NCI-H1092 (cell line): ENCODE data around the gene KCNK7.
"Not testable (repeated sequence)": the region's sequence is repeated elsewhere in the genome, so short reads cannot be mapped to it uniquely, and the experiment has no call there.

Experiments used
- DNase-seq: peaks from one replicate; lab custom pipeline; 2025; lab: John Stamatoyannopoulos, UW

Gene KCNK7

GRCh38 chr11:65595543-65596281, at the start of gene KCNK7:
TSS of gene KCNK7 (minus strand) at chr11:65595800. CDS start at chr11:65595772, 28 bp downstream.
- DNase-seq = no peak

DNA sequence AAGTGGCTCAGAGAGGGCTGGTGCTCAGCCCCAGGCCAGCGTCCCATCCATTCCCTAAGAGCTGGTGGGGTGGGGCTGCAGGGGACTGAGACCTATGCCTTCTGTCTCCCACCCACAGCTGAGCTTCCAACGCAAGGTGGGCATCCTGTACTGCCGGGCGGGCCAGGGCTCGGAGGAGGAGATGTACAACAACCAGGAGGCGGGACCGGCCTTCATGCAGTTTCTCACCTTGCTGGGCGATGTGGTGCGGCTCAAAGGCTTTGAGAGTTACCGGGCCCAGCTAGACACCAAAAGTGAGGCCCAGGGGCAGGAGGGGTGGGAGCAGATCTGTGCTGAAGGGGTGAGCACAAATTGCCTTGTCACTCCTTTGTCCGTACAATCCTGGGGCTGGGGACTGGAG, 49.2 kb upstream of the KCNK7 start:
- DNase-seq = no peak

- DNase-seq = no peak
Measured at GRCh38 chr11:65643971-65644370, 48.4 kb upstream of the KCNK7 start.

- no peak for DNase-seq
Measured at GRCh38 chr11:65642014-65642671, 46.5 kb upstream of the KCNK7 start.

DNA sequence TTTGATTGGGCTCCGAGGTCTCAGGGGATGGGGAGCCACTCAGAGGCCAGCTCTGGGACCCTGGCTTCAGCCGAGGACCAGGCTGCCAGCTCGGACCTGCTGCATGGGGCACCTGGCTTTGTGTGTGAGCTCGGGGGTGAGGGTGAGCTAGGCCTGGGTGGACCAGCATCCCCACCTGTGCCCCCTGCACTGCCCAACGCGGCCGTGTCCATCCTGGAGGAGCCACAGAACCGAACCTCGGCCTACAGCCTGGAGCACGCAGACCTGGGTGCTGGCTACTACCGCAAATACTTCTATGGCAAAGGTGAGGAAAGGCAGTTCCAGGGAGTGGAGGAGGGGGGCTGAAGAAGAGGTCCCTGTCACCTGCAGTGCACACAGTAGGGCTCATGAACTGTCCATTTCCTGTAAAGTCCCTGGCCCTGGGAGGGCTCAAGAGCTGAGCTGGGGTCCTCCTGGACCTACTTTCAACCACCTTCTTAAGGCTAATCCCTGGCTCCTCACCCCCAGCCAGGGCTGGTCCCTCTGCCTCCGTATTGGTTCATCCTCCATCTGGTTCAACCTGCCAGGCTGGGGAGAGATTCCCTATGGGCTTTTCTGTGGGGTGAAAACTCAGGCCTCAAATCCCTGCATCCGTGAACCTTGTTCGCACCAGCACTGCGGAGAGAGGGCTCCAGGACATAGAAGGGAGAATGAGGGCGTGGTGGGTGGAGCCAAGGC, 45.9 kb upstream of the KCNK7 start:
- DNase-seq = no peak

DNA sequence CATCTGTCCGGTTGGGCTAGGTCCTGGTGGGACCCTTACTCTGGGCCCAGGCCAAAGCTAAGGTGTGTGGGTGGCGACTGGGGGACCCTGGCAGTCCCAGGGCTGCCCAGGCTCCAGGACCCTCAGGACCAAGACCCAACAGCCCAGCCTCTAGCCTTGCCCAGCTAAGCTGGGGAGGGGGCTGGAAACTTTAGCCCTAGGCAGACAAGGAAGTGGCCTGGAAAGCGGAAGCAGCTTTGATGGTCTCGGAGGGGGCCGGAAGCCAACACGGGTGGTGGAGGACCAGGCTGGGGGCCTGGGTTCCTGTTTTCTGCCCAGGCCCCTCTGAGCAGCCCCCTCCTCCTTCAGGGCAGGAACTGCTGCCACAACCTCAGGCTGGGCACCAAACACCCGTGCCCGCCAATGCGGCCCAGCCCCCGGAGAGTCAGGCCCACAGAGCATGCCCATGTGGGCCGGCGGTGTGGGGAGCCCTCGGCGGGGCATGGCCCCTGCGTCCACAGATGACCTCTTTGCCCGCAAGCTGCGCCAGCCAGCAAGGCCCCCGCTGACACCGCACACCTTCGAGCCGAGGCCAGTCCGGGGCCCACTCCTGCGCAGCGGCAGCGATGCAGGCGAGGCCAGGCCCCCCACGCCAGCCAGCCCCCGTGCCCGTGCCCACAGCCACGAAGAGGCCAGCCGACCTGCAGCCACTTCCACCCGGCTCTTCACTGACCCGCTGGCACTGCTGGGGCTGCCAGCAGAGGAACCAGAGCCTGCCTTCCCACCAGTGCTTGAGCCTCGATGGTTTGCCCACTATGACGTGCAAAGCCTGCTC, 45.1 kb upstream of the KCNK7 start:
- DNase-seq = no peak

- DNase-seq = no peak
Measured at GRCh38 chr11:65639623-65640482, 44.3 kb upstream of the KCNK7 start.

DNA sequence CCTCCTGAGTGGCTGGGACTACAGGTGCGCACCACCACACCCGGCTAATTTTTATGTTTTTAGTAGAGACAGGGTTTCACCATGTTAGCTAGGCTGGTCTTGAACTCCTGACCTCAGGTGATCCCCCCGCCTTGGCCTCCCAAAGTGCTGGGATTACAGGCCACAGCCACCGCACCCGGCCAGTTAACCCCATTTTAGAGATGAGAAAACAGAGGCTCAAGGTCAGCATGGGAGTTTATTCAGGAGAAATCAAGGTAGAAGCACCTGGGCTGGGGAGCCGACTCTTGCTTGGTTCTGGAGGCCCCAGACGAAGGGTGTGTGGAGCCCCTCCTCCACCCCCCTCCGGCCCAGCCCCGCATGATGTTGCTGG, 43.6 kb upstream of the KCNK7 start:
- not testable (repeated sequence) for DNase-seq

GRCh38 chr11:65637794-65638419, 42.3 kb upstream of the KCNK7 start, which contains the start of gene SIPA1:
TSS of gene SIPA1 (plus strand) at chr11:65638101. CDS start at chr11:65640922, 2,821 bp downstream.
- peak; percentile 41 for DNase-seq

- no peak for DNase-seq
Measured at GRCh38 chr11:65637032-65637557, 41.5 kb upstream of the KCNK7 start.

DNA sequence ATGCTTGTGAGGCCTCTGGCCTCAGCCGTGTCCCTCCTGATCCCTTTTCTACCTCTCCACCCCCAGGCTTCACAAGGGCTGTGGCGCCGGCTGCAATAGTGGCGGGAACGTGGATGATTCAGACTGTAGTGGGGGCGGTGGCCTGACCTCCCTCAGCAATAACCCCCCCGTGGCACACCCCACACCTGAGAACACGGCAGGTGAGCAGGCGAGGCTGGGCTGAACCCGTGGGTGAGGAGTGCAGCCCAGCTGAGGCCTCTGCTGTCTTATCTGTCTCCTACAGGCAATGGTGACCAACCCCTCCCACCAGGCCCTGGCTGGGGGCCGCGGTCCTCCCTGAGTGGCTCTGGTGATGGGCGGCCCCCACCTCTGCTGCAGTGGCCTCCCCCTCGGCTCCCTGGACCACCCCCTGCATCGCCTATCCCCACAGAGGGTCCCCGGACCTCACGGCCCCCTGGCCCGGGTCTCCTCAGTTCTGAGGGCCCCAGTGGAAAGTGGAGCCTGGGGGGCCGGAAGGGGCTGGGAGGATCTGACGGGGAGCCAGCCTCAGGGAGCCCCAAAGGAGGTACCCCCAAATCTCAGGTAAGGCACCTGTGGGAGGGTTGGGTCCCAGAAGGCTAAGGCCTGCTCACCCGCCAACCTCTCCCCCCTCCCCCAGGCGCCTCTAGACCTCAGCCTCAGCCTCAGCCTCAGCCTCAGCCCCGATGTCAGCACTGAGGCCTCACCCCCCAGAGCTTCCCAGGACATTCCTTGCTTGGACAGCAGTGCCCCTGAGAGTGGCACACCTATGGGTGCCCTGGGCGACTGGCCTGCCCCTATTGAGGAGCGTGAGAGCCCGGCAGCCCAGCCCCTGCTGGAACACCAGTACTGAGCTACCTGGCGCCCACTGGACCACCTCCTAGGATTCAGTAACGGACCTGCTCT, 40.8 kb upstream of the KCNK7 start:
- no peak for DNase-seq

DNA sequence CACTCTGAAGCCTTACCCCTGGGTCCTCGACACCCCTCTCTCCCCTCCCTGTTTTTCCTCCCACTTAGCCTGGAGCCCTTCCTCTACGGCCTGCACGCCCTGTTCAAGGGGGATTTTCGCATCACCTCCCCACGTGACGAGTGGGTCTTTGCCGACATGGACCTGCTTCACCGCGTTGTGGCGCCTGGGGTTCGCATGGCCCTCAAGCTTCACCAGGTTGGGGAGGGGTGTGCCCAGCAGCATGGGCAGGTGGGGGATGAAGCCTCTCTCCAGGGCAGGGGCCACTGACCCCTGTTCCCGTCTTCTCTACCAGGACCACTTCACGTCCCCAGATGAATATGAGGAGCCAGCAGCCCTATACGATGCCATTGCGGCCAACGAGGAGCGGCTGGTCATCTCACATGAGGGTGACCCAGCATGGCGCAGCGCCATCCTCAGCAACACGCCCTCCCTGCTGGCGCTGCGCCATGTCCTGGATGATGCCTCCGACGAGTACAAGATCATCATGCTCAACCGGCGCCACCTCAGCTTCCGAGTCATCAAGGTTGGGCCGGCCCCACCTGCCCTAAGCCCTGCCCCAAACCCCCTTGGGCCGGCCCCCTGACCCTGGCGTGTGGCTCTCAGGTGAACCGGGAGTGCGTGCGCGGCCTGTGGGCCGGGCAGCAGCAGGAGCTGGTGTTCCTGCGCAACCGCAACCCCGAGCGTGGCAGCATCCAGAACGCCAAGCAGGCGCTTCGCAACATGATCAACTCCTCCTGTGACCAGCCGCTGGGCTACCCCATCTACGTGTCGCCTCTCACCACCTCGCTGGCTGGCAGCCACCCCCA, 39.5 kb upstream of the KCNK7 start:
- DNase-seq = no peak

DNA sequence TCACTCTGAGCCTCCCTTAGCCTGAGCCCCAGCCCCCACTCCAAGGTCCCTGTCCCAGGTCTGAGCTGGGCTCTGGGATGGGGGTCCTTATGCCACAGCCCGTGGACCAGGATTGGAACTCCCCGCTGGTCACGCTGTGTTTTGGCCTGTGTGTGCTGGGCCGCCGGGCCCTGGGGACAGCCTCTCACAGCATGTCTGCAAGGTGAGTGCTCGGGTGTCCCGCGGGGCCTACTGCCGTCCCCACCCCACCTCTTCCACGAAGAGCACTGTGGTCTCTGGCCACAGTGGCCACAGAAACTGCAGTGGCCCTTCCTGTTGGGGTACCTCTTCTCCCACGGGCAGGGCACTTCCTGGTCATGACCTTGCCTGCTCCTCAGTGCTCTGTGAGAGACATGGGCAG, 38.8 kb upstream of the KCNK7 start:
- DNase-seq = no peak

DNA sequence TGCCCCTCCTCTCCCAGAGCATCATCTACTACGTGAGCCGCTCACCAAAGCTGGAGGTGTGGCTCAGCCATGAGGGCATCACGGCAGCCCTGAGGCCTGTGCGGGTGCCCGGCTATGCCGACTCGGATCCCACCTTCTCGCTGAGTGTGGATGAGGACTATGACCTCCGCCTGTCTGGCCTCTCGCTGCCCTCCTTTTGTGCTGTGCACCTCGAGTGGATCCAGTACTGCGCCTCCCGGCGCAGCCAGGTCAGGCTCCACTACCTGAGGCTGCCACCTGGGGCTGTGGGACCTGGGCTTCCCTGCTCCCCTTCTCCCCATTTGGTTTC, 38.5 kb upstream of the KCNK7 start:
- DNase-seq = no peak

DNA sequence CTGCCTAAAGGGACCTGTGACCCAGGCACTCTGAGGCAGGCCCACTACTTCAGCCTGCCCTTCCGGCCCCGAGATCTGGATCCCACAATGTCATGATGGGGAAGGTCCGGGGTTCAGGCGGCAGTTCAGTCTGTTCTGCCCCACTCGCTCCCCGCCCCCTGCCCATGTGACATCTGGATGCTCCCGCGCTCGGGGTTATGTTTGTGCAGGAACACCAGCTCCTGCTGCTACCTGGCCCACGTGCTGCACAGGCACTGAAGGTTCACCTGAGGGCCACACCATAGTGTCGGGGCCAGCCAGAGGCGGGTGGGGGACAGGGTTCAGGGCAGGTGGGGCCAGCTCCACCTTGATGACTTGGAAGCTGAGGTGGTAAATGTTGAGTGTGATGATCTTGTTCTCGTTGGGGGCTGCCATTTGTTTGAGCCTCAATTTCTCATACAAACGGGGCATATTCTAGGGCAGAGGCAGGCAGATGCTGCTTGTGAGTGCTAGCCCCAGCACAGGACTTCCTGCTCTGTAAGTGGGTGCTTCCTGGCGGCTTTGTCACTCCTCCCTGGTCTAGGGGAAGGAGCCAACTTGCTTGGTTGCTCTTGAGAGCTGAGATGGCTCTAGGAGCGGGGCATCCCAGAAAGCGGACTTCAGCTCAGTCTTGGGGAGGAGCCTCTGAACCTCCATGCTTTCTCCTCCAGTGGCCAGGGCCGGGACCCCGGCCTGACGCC, 37.9 kb upstream of the KCNK7 start:
- no peak for DNase-seq

- DNase-seq = no peak
Measured at GRCh38 chr11:65630215-65630614, 34.6 kb upstream of the KCNK7 start.

DNA sequence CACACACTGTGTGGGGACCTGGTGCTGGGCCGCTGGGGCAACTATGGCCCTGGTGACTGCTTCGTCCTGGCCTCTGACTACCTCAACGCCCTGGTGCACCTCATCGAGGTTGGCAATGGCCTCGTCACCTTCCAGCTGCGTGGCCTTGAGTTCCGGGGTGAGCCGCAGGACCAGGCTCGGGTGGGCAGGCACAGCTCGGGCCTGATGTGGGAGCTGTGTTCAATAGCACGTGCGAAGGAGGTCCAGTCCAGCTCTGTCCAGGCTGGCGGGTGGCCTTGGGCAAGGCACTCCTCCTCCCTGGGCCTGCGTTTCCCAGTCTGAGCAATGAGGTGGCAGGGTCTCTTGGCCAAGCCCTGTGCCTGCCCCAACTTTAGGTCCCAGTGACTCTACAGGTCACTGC, 34.0 kb upstream of the KCNK7 start:
- DNase-seq = no peak

- DNase-seq = no peak
Measured at GRCh38 chr11:65627202-65627601, 31.6 kb upstream of the KCNK7 start.
